IMR-90 (cell line): Measurements from ENCODE around the gene MON1A. TPM values are rescaled to one million over a fixed set of nuclear protein-coding genes. Genes with fewer than 3 reads are reported as not detected.

ENCODE experiments used
- ATAC-seq: fragments of 200-7000 bp; cut with Tn5 transposase; 2 replicates; pipeline ENCODE4 v1.9.1; 2020; ENCODE audit warnings: low read depth, mild to moderate bottlenecking, moderate library complexity
- BruUV-seq: library from RNA; stranded (reverse); fragments of 400-500 nt; replicated peaks from 2 replicates; lab custom pipeline; 2021; lab: Mats Ljungman, UMichigan
- CTCF ChIA-PET: fragments of 300-600 bp; formaldehyde crosslinking; extraction: SDS; loops from one replicate; lab custom pipeline; 2021; ENCODE audit warnings: antibody characterized with exemption; lab: Yijun Ruan, JAX
- POLR2A ChIA-PET: fragments of 300-600 bp; sonication (Branson Sonifier 250); formaldehyde crosslinking; loops from one replicate; lab custom pipeline; 2022; ENCODE audit warnings: antibody characterized with exemption; ENCODE audit not compliant: unreplicated experiment; lab: Charles Lee
- DNase-seq: peaks from one replicate; pipeline ENCODE4 v3.0.0; 2013
- H2AFZ ChIP-seq: replicated peaks from 2 replicates; pipeline ENCODE3; 2013; ENCODE audit warnings: low read length, mild to moderate bottlenecking; ENCODE audit not compliant: poor library complexity
- H2AK5ac ChIP-seq: 2 replicates; pipeline ENCODE4 v1.6.1; 2013; ENCODE audit warnings: low read depth, low read length, inconsistent platforms
- H2AK9ac ChIP-seq: replicated peaks from 2 replicates; pipeline ENCODE3; 2013; ENCODE audit warnings: mild to moderate bottlenecking, low read depth, low read length, moderate library complexity; ENCODE audit not compliant: poor library complexity
- H2BK120ac ChIP-seq: 2 replicates; pipeline ENCODE4 v1.6.1; 2013; ENCODE audit warnings: low read depth, low read length, inconsistent platforms
- H2BK15ac ChIP-seq: 3 replicates; pipeline ENCODE4 v1.6.1; 2013; ENCODE audit warnings: low read depth, low read length, inconsistent platforms
- H2BK20ac ChIP-seq: 2 replicates; pipeline ENCODE4 v1.6.1; 2013; ENCODE audit warnings: low read depth, mild to moderate bottlenecking, inconsistent platforms, low read length, moderate library complexity
- H2BK5ac ChIP-seq: 2 replicates; pipeline ENCODE4 v1.6.1; 2013; ENCODE audit warnings: mild to moderate bottlenecking, low read depth, low read length, inconsistent platforms; ENCODE audit not compliant: poor library complexity, severe bottlenecking
- H3K14ac ChIP-seq: replicated peaks from 2 replicates; pipeline ENCODE4 v1.6.1; 2013; ENCODE audit warnings: low read depth, low read length, inconsistent platforms
- H3K18ac ChIP-seq: 2 replicates; pipeline ENCODE4 v1.6.1; 2013; ENCODE audit warnings: low read depth, low read length, control low read depth
- H3K23ac ChIP-seq: 2 replicates; pipeline ENCODE4 v1.6.1; 2013; ENCODE audit warnings: low read depth, low read length, inconsistent platforms
- H3K27ac ChIP-seq: 2 replicates; pipeline ENCODE4 v1.5.1; 2013; ENCODE audit warnings: mild to moderate bottlenecking, control low read depth, low read length; ENCODE audit not compliant: insufficient read depth
- H3K27me3 ChIP-seq: 2 replicates; pipeline ENCODE4 v1.6.1; 2013; ENCODE audit warnings: low read length; ENCODE audit not compliant: control insufficient read depth, insufficient read depth
- H3K36me3 ChIP-seq: 2 replicates; pipeline ENCODE4 v1.6.1; 2013; ENCODE audit warnings: low read length, mixed read lengths; ENCODE audit not compliant: control insufficient read depth, insufficient read depth
- H3K4ac ChIP-seq: 2 replicates; pipeline ENCODE4 v1.6.1; 2013; ENCODE audit warnings: low read depth, low read length, inconsistent platforms
- H3K4me1 ChIP-seq: 2 replicates; pipeline ENCODE4 v1.6.1; 2013; ENCODE audit warnings: low read length, mixed read lengths; ENCODE audit not compliant: control insufficient read depth, insufficient read depth
- H3K4me2 ChIP-seq: 2 replicates; pipeline ENCODE4 v1.6.1; 2013; ENCODE audit warnings: low read depth, mild to moderate bottlenecking, control low read depth, low read length, moderate library complexity
- H3K4me3 ChIP-seq: 2 replicates; pipeline ENCODE4 v1.5.1; 2013; ENCODE audit warnings: low read depth, mild to moderate bottlenecking, control low read depth, low read length, moderate library complexity; ENCODE audit not compliant: insufficient read depth
- H3K56ac ChIP-seq: 2 replicates; pipeline ENCODE4 v1.6.1; 2013; ENCODE audit warnings: low read length, inconsistent platforms; ENCODE audit not compliant: insufficient read depth; ENCODE audit errors: extremely low read depth
- H3K79me1 ChIP-seq, 2 experiments: 2 replicates each; pipeline ENCODE4 v1.6.1; 2013; ENCODE audit warnings: low read length in 2 of 2, inconsistent platforms in 1 of 2, low read depth in 1 of 2
- H3K9ac ChIP-seq: 2 replicates; pipeline ENCODE4 v1.6.1; 2013; ENCODE audit warnings: low read depth, low read length, control low read depth
- H3K9me1 ChIP-seq: 2 replicates; pipeline ENCODE4 v1.6.1; 2013; ENCODE audit warnings: low read length, inconsistent platforms; ENCODE audit not compliant: insufficient read depth
- H3K9me3 ChIP-seq: 2 replicates; pipeline ENCODE4 v1.6.1; 2013; ENCODE audit warnings: low read length; ENCODE audit not compliant: control insufficient read depth, insufficient read depth
- H4K20me1 ChIP-seq: 2 replicates; pipeline ENCODE4 v1.6.1; 2013; ENCODE audit warnings: low read length, inconsistent platforms; ENCODE audit not compliant: insufficient read depth
- H4K5ac ChIP-seq: 2 replicates; pipeline ENCODE4 v1.6.1; 2013; ENCODE audit warnings: mild to moderate bottlenecking, low read depth, low read length, control low read depth
- H4K8ac ChIP-seq, 2 experiments: 2 replicates each; pipeline ENCODE4 v1.6.1; 2013; ENCODE audit warnings: low read depth in 2 of 2, low read length in 2 of 2, control low read depth in 1 of 2, inconsistent platforms in 1 of 2
- H4K91ac ChIP-seq: 2 replicates; pipeline ENCODE4 v1.6.1; 2013; ENCODE audit warnings: low read depth, low read length, inconsistent platforms; ENCODE audit not compliant: insufficient read depth
- RCOR1 ChIP-seq: IDR thresholded peaks from 2 replicates; pipeline ENCODE4 v1.6.1; 2012; ENCODE audit warnings: mild to moderate bottlenecking, low read length, improper control_type of control experiment; ENCODE audit not compliant: insufficient replicate concordance
- WGBS, 2 experiments: methylation state at CpG; one replicate each; pipeline versions ENCODE4 v1.1.5 to v1.1.7; 2013; ENCODE audit warnings: missing lambda C conversion rate in 2 of 2; ENCODE audit not compliant: insufficient read length in 1 of 2; ENCODE audit errors: extremely low coverage in 2 of 2; 5-methylcytosine and 5-hydroxymethylcytosine counted together
- dilution Hi-C: fragments of 300-500 bp; cut with HindIII; formaldehyde crosslinking; loops from one replicate; pipeline ENCODE4 v1.14.3; 2018; ENCODE audit warnings: low sequenced_read_pairs; ENCODE audit not compliant: unreplicated experiment
- in situ Hi-C: fragments of 300-500 bp; cut with MboI; formaldehyde crosslinking; loops from 3 replicates; pipeline ENCODE4 v1.14.3; 2019; ENCODE audit warnings: low sequenced_read_pairs, inconsistent platforms, mixed read lengths
- intact Hi-C: fragments of 100-400 bp; cut with micrococcal nuclease; formaldehyde crosslinking; loops from 2 replicates; pipeline ENCODE4 v1.10.0; 2022
- polyA plus RNA-seq, 3 experiments: library from polyadenylated mRNA; depleted of rRNA; stranded (reverse); fragments of >200 nt; gene quantifications; 2 replicates each; pipeline ENCODE4 v1.2.3, GENCODE V29; 2012; ENCODE audit warnings: low replicate concordance in 1 of 3
- total RNA-seq: library from RNA; depleted of rRNA; stranded (reverse); fragments of >200 nt; gene quantifications from 2 replicates; pipeline ENCODE4 v1.2.3, GENCODE V29; 2012
- TF ChIP-seq, protein P1 (sequence below): fragments of 150-350 bp; IDR thresholded peaks from 2 replicates; pipeline ENCODE4 v1.6.1; 2016; ENCODE audit warnings: low read depth, mild to moderate bottlenecking, low read length, moderate library complexity, borderline replicate concordance

Gene MON1A
- total and polyA plus RNA-seq, 2 of the 4 experiments (the other 2 are of a cell fraction): 8.2 to 13.5 TPM

DNA sequence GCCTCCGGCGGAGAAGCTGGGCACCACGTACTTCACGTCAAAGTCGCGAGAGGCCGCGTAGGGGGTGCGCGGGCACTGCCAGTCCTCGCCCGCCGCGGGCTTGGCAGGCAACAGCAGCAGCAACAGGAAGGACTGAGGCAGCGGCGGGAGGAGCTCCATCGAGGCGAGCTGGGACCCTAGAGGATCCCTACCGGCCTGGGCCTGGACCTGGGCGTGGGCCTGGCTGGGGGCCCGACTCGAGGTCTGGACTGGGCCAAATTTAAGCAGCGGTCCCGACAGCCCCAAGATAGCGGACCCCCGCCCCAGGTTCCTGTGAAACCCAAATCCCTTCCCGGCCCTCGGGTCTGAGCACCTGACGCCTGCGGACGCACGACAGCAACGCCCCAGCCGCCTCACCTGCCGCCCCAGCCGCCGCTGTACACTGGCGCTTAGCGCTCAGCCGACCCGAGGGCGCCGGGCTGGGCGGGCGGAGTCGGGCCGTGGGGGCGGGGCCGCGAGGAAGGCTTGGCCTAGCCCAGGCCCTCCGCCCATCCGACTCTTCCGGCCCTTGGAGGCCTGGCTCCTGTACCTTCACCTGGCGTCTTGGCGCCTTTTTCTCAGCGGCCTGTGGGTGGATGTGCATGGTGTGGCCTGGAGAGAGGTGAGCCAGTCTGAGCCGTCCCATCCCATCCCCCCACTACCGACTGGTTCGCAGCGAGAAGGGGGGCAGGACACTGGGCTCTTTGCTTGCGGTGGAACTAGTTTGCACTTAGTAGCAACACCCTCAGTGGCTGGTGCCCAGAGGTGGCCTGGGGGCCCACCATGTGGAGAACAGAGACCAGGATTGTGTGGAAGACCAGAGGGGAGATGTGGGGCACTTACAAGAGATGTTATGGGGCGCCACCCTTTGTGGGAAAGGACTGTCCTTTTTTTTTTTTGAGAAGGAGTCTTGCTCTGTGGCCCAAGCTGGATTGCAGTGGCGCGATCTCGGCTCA lies 25.9 kb downstream of the MON1A start, which contains the start of gene MST1R:
TSS of gene MST1R (minus strand) at position 423 of the 974 bp plus-strand sequence. CDS start at position 159, 264 bp downstream.
- Histone ChIP-seq H3K4me3 (no peak within 1 kb of the TSS), H3K56ac (no peak within 1 kb of the TSS), H3K27ac (no peak within 1 kb of the TSS), H4K20me1 (no peaks in the 10 kb centered on the region), H3K4me2 (no peak within 1 kb of the TSS), H4K5ac (no peak within 1 kb of the TSS), H3K18ac (no peak within 1 kb of the TSS), H3K9ac (no peak within 1 kb of the TSS), H3K36me3 (0 out of 2 replicates have a peak, but pooled peaks cover 1% of the 10 kb centered on the region), H4K8ac (peak within 1 kb of the TSS; percentile 45 to 84; a peak in 2 of 4 replicates), H2AK9ac (peak within 1 kb of the TSS; percentile 28), H2BK15ac (no peak within 1 kb of the TSS), H3K9me1 (0 out of 2 replicates have a peak, but pooled peaks cover 2% of the 10 kb centered on the region), H2BK5ac (no peak within 1 kb of the TSS), H3K14ac (no peak within 1 kb of the TSS), H3K27me3 (no peaks in the 10 kb centered on the region), H2AFZ (peak within 1 kb of the TSS; percentile 88), H3K4me1 (peaks cover 14% of the 10 kb centered on the region), H3K9me3 (no peaks in the 10 kb centered on the region), H2AK5ac (no peak within 1 kb of the TSS), H4K91ac (no peak within 1 kb of the TSS), H2BK20ac (no peak within 1 kb of the TSS), H3K23ac (no peak within 1 kb of the TSS), H3K4ac (no peak within 1 kb of the TSS), H2BK120ac (no peak within 1 kb of the TSS), H3K79me1 (no peaks in the 10 kb centered on the region)
- ATAC-seq: 0 out of 2 replicates have a peak, but pooled peaks have one; percentile 19
- no peak for DNase-seq
- TF ChIP-seq, protein P1, sequence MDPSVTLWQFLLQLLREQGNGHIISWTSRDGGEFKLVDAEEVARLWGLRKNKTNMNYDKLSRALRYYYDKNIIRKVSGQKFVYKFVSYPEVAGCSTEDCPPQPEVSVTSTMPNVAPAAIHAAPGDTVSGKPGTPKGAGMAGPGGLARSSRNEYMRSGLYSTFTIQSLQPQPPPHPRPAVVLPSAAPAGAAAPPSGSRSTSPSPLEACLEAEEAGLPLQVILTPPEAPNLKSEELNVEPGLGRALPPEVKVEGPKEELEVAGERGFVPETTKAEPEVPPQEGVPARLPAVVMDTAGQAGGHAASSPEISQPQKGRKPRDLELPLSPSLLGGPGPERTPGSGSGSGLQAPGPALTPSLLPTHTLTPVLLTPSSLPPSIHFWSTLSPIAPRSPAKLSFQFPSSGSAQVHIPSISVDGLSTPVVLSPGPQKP: no peak
- no peak for TF ChIP-seq RCOR1
- POLR2A ChIA-PET: no interaction called here
- intact Hi-C loops (no loop called here), in situ Hi-C loops (no loop called here), dilution Hi-C loops (no loop called here)
- CTCF ChIA-PET: no interaction called here
- BruUV-seq: no TSS peak
- WGBS, 2 experiments: 50% methylated on average over 35 of the region's 65 CpGs; no CpG with 5 or more reads in 1 of the 2 experiments
